GM15510 (cell line): ENCODE measurements around the gene MEF2D.

Source experiments
- POLR2A ChIP-seq: IDR thresholded peaks from 3 replicates; pipeline ENCODE4 v1.6.1; 2011; ENCODE audit warnings: borderline replicate concordance; ENCODE audit not compliant: insufficient read length; ENCODE audit errors: extremely low read depth

The MEF2D gene

GRCh38 chr1:156439036-156439776 lies 61.4 kb downstream of the MEF2D start:
- no peak for TF ChIP-seq POLR2A

DNA sequence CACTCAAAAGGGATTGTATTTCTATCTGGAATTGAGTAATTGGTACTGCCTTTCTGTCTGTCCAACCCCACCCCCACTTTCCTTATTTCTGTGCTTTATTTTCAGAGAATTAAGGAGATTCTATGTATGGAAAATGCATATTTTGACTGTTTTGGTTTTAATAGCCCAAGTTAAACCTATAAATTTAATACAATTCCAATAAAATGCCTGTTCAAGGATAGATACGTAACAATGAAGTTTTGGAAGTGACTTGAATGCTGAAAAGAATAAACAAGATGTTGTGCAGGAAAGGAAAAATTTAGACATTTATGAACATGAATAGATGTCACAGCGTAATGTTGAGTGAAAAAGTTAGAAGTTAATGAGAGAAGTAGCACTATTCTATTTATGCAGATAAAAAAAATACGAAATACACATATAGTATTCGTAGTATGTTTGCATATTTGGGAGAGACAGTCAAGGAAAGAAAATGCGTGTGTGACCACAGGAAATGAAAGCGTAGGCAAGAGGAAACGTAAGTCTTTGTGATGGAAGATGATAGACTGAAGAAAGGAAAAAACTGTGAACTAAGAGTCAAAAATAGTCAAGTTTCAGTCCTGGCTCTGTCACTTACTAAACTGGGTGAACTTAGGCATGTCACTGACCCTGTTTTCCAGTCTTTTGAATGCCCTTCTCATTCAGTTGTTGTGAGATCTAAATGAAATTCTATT lies 62.1 kb downstream of the MEF2D start:
- TF ChIP-seq POLR2A = no peak

GRCh38 chr1:156437037-156437867 lies 63.3 kb downstream of the MEF2D start:
- no peak for TF ChIP-seq POLR2A

GRCh38 chr1:156436141-156437036 lies 64.2 kb downstream of the MEF2D start:
- TF ChIP-seq POLR2A = no peak

- TF ChIP-seq POLR2A = no peak
These were observed 64.9 kb downstream of the MEF2D start for GRCh38 chr1:156435545-156436140.

GRCh38 chr1:156434989-156435544 lies 65.5 kb downstream of the MEF2D start:
- TF ChIP-seq POLR2A = no peak

- no peak for TF ChIP-seq POLR2A
These were observed 67.0 kb downstream of the MEF2D start for GRCh38 chr1:156433602-156434001.

GRCh38 chr1:156433032-156433431 lies 67.5 kb downstream of the MEF2D start:
- TF ChIP-seq POLR2A = no peak

GRCh38 chr1:156432669-156433018 lies 67.9 kb downstream of the MEF2D start:
- TF ChIP-seq POLR2A = no peak

DNA sequence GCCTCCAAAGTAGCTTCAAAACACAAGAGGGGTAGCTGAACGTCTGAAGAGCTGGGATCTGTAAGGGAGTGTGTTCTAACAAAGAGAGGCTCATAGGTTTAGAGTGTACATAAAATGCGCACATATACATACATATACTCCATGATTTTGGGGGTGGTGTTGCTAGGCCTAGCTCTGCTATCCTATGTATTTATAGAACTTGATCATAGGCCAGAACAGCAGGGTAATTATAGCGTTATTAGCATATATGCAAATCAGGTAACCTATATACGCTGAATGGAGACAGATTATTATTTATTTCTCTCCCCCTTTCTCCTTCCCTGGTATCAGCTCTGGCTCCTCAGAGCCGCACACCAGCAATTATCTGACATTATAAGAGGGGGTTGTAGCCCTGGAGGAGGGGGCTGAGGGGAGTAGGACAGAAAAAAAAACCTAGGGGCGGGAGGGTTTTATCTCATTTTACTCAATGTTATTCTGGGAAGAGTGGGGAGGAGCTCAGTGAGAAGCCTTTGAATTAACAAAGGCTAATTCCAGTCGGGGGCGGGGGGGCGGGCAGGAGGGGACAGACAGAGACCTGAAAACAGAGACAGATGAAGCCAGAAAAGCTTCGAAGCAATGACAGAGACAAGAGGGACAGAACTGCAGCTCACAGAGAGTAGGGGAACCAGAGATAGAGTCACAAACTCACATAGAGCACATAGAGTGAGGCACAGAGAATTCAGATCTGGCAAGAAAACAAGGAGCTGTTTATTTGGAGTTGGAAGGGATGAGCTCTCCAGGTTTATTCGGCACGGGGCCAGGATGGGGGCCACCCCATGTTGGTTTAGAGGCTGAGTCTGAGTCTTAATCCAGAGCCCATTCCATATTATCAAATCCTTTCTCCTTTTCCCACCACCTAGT lies 68.6 kb downstream of the MEF2D start:
- TF ChIP-seq POLR2A = no peak

- TF ChIP-seq POLR2A = no peak
These were observed 69.2 kb downstream of the MEF2D start for GRCh38 chr1:156431366-156431765.

DNA sequence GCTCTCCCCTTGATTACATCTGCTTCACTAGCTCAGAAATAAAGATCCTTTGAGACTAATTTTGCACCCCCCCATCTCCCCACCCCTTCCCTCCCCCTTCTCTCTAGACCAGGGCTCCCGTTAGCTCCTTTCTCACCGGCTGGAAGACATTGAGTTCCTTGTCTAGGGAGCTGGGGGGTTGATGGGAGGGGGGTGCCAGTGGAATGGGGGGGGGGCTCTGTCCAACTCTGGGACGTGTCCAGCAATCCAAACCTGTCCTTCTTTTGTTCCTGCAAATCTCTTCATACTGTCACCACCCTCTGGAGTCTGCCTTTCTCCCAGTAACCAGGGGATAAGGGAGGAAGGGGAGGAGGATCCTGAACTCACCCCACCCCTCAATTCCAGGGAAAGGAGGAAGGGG lies 69.7 kb downstream of the MEF2D start:
- no peak for TF ChIP-seq POLR2A

DNA sequence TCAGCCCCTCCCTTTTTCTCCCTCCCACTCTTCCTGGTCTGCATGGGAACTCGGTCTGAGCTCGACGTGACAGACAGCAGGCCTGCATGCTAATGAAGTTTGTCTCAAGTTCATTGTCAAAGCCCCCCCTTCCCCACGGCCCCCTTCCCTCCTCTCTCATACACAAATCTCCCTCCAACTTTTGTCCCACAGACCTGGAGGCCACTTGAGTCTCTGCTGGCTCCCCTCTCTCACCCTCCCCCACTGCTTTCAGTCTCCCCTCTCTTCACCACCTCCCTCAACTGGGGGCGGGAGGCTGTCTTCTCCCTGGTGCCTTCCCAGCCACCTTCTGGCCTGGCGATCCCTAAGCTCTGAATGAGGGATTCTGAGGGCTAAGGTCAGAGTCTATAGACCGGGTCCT lies 70.3 kb downstream of the MEF2D start:
- TF ChIP-seq POLR2A = no peak
